ENCODE measurements around the gene GPR15.

GPR15 gene

DNA sequence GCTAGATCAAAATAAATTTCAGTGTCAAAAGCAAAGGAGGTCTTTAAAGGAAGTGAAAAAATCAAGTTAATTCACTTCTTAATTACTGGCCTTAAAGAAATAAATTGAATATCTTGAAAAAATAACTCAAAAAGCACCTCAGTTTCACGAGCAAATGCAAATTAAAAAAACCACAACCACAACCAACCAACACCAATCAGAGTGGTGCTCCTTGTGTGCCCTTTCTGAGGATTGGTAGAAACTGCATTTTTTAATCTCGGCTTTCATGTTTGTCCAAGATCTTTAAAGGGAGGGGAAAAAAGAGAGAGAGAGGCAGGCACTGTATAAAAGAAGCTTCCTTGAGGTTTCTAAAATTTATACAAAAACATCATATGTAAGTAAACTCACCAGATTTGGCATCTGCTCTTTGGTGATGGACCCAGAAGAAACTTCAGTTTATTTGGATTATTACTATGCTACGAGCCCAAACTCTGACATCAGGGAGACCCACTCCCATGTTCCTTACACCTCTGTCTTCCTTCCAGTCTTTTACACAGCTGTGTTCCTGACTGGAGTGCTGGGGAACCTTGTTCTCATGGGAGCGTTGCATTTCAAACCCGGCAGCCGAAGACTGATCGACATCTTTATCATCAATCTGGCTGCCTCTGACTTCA, at the start of gene GPR15:
Gene GPR15, plus strand, starts transcription at position 357 of the 653 bp plus-strand sequence. Its CDS starts 56 bp downstream, at position 413.
- H3K4me1 ChIP-seq (ENCODE audit: insufficient read depth, low read length) = no peaks in the 10 kb centered on the region

DNA sequence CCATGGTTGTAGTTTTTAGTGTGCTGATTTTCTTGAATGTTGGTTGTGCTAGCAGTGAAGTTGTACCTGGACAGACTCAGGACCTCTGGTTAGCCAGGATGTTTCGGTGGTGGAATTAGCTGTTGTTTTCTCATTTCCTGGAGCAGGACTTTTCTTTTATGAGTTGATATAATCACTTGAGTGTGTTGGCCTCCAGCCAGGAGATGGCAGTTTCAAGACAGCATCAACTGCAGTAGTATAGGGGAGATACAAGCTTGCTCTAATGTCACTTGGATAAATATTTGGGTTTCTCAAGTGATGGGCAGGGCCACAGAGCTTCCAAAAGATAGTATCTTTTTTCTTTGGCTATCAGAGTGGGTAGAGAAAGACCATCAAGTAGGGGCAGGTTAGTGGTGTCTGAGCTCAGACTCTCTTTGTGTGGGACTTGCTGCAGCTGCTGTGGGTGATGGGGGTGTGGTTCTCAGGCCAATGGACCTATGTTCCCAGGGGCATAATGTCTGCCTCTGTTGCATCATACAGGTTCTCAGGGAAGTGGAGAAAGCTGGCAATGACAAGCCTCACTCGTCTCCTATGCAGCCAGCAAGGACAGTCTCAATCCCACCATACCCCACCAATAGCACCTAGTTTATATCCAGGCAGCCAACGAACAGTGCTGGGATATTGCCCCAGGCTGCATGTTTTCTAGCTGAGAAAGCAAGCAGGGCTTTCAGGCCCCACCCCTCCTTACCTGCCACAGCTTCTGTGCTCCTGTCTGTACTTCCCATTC, 48.9 kb upstream of the GPR15 start:
- H3K36me3 ChIP-seq (ENCODE audit: insufficient read depth, low read length) = no peaks in the 10 kb centered on the region
- H3K4me1 ChIP-seq (ENCODE audit: insufficient read depth, low read length) = no peaks in the 10 kb centered on the region
- no peaks in the 10 kb centered on the region for H3K27me3 ChIP-seq (ENCODE audit: insufficient read depth, low read length)
- H2AFZ ChIP-seq (ENCODE audit: low read depth, low read length) = peak overlapping the region; percentile 11
- H3K9me3 ChIP-seq (ENCODE audit: low read length) = no peaks in the 10 kb centered on the region
- H3K4me3 ChIP-seq (ENCODE audit: low read length) = no peak overlapping the region

More for the DNA sequence above, at the start of gene GPR15:
- H3K27me3 ChIP-seq (ENCODE audit: insufficient read depth, low read length) = no peaks in the 10 kb centered on the region
- no peak within 1 kb of the TSS for H2AFZ ChIP-seq (ENCODE audit: low read depth, low read length)
- H3K4me3 ChIP-seq (ENCODE audit: low read length) = no peak within 1 kb of the TSS
- H3K9me3 ChIP-seq (ENCODE audit: low read length) = no peaks in the 10 kb centered on the region
- H3K36me3 ChIP-seq (ENCODE audit: insufficient read depth, low read length) = no peaks in the 10 kb centered on the region

DNA sequence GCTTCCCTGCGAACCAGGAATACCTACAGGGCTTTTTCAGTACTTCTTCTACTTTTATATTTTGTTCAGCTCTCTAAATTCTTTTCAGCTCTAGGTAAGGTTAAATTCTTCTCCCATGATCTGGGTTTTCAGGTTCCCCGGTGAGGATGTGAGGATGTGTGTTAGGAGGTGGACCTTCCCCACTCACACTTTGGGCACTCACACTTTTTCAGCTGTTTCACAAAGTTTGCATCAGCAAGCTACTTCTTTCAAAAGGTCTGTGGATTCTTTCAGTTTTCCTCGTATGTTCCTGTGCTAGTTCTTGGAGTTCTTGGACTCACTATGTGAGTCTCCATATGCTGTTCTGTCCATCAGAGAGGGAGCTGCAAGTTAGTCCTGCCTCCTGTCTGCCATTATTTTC, 48.2 kb upstream of the GPR15 start:
- H3K36me3 ChIP-seq (ENCODE audit: insufficient read depth, low read length) = no peaks in the 10 kb centered on the region

DNA sequence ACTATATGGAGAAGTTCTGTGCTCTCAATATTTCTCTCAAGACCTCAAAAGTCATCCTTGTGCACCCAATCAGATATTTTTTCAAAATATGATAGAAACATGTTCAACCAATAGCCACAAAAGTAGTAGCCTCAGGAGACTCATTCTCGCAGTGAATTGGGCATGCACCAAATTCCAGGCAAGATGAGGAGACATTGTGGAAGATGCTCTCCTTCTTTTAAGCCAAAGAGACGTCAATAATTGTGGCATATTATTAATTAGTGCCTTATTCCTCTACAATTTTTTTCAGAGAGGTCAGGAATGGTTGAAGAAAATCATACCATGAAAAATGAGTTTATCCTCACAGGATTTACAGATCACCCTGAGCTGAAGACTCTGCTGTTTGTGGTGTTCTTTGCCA, 34.4 kb upstream of the GPR15 start, which contains the start of gene OR5K2:
Gene OR5K2, plus strand, starts transcription at position 301 of the 400 bp plus-strand sequence. Its CDS starts 0 bp downstream, at position 301.
- H3K4me3 ChIP-seq (ENCODE audit: low read length) = no peak within 1 kb of the TSS
- no peaks in the 10 kb centered on the region for H3K4me1 ChIP-seq (ENCODE audit: insufficient read depth, low read length)
- no peaks in the 10 kb centered on the region for H3K9me3 ChIP-seq (ENCODE audit: low read length)
- no peak within 1 kb of the TSS for H2AFZ ChIP-seq (ENCODE audit: low read depth, low read length)
- H3K27me3 ChIP-seq (ENCODE audit: insufficient read depth, low read length) = peaks cover 2% of the 10 kb centered on the region
- no peaks in the 10 kb centered on the region for H3K36me3 ChIP-seq (ENCODE audit: insufficient read depth, low read length)

More for the DNA sequence above, 48.2 kb upstream of the GPR15 start:
- no peak overlapping the region for H3K4me3 ChIP-seq (ENCODE audit: low read length)
- no peak overlapping the region for H2AFZ ChIP-seq (ENCODE audit: low read depth, low read length)
- H3K27me3 ChIP-seq (ENCODE audit: insufficient read depth, low read length) = no peaks in the 10 kb centered on the region
- no peaks in the 10 kb centered on the region for H3K4me1 ChIP-seq (ENCODE audit: insufficient read depth, low read length)
- H3K9me3 ChIP-seq (ENCODE audit: low read length) = no peaks in the 10 kb centered on the region

DNA sequence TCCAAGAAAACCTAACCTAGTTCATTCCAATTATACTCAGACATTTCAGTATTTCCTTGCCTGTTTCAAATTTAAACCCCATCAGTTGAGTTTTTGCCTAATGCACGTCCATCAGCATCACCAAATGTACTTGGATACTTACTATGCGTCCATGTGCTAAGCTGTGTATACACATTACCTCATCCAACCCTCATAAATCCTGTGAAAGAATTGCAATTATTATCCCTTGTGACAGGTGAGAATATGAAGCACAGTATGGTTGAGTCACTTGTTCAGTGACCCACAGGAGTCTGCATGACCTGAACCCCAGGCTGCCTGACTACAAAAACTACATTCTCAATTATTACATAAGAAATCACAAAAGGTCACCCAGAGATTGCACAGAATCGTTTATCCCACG, 31.8 kb upstream of the GPR15 start:
- Histone ChIP-seq H3K4me1 (ENCODE audit: insufficient read depth, low read length) (no peaks in the 10 kb centered on the region), H2AFZ (ENCODE audit: low read depth, low read length) (no peak overlapping the region), H3K36me3 (ENCODE audit: insufficient read depth, low read length) (no peaks in the 10 kb centered on the region), H3K4me3 (ENCODE audit: low read length) (no peak overlapping the region), H3K27me3 (ENCODE audit: insufficient read depth, low read length) (no peaks in the 10 kb centered on the region), H3K9me3 (ENCODE audit: low read length) (no peaks in the 10 kb centered on the region)

DNA sequence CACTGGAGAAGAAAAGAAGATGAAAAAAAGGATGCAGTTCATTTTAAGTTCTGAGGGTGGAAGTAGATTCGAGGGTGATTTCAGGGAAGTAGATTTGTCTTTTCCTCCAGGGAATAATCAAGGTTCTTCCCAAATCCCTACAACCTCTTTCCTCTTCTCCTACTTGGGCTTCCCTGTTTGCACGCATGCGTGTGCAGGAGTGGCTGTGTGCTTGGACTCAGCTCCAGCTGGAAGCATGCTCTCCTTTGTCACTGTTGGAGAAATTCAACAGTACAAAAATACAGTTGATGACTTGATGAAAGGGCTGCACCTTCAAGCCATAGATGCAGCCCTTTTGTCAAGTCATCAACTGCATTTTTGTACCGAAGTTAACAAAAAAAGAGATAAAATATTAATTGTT, 30.5 kb upstream of the GPR15 start:
- H2AFZ ChIP-seq (ENCODE audit: low read depth, low read length) = no peak overlapping the region
- H3K4me3 ChIP-seq (ENCODE audit: low read length) = no peak overlapping the region
- no peaks in the 10 kb centered on the region for H3K27me3 ChIP-seq (ENCODE audit: insufficient read depth, low read length)

DNA sequence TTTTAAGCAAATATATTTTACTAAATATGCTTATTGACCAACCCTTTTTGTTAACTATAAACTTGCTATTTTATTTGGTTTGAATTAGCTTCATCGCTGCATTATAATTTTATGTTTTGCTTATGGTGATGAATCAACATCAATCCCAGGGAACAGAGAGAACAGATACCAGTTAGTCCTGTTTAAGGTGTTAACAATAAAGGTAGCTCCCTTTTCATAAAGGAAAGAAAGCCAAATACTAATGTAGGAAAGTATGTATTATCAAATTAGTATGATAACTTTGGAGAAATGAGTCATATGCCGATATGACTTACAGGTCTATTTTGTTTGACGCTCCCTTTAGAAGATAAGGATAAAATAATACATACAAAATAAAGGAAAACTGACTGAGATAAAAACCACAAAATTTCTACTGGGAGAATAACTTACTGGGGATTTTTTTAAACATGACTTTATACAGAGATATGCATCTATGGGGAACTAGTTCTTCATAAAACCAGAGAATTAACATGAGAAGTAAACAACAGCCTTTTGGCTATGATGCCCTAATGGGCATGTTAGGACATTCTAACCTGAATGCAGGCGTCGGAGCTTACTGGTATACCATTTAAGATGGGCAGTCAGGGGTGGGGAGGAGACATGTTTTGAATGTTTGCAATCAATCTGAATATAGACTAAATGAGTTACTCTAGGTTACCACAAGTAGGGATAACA, 29.8 kb upstream of the GPR15 start:
- Histone ChIP-seq H3K36me3 (ENCODE audit: insufficient read depth, low read length) (no peaks in the 10 kb centered on the region), H3K9me3 (ENCODE audit: low read length) (no peaks in the 10 kb centered on the region), H3K4me1 (ENCODE audit: insufficient read depth, low read length) (no peaks in the 10 kb centered on the region), H2AFZ (ENCODE audit: low read depth, low read length) (no peak overlapping the region), H3K27me3 (ENCODE audit: insufficient read depth, low read length) (no peaks in the 10 kb centered on the region), H3K4me3 (ENCODE audit: low read length) (no peak overlapping the region)

More for the DNA sequence above, 30.5 kb upstream of the GPR15 start:
- no peaks in the 10 kb centered on the region for H3K4me1 ChIP-seq (ENCODE audit: insufficient read depth, low read length)
- H3K36me3 ChIP-seq (ENCODE audit: insufficient read depth, low read length) = no peaks in the 10 kb centered on the region
- H3K9me3 ChIP-seq (ENCODE audit: low read length) = no peaks in the 10 kb centered on the region

DNA sequence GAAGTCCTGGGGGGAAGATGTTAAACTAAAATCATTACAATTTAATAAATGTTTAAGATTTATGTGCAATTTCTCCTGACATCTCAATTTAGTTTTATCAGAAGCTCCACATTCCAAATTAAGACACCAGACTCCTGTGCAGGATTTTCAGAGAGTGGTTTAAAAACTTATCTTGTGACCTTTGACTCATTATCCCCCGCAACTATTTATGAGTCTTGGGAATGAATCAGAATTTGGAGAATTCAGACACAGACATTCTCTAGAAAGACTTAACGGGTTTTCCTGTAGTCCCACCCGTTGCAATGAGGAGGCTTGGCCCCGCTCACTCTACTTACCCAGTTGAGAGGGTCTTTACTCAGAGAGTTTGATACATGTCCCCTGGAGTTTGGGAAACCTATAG, 27.2 kb upstream of the GPR15 start:
- no peak overlapping the region for H2AFZ ChIP-seq (ENCODE audit: low read depth, low read length)
- H3K36me3 ChIP-seq (ENCODE audit: insufficient read depth, low read length) = no peaks in the 10 kb centered on the region
- no peaks in the 10 kb centered on the region for H3K27me3 ChIP-seq (ENCODE audit: insufficient read depth, low read length)
- H3K9me3 ChIP-seq (ENCODE audit: low read length) = no peaks in the 10 kb centered on the region
- no peaks in the 10 kb centered on the region for H3K4me1 ChIP-seq (ENCODE audit: insufficient read depth, low read length)
- no peak overlapping the region for H3K4me3 ChIP-seq (ENCODE audit: low read length)

DNA sequence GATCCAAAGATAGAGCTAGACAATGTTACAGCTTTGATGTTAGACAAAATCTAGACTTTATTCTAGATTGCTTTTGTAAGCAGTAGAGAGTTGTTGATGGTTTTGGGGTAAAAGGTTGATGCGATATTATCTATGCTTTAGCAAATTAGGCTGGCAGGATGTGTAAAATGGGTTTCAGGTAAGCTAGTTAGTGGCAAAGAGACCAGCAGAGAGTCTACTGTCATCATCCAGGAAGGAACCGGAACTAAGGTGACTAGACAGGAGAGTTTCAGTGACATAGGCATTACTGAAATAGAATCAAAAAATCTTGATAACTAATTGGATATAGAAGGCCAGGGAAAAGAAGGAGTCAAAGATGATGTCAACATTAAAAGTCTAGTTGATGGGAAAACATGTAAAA, 23.2 kb upstream of the GPR15 start:
- no peaks in the 10 kb centered on the region for H3K4me1 ChIP-seq (ENCODE audit: insufficient read depth, low read length)
- H3K4me3 ChIP-seq (ENCODE audit: low read length) = no peak overlapping the region
- no peaks in the 10 kb centered on the region for H3K36me3 ChIP-seq (ENCODE audit: insufficient read depth, low read length)

DNA sequence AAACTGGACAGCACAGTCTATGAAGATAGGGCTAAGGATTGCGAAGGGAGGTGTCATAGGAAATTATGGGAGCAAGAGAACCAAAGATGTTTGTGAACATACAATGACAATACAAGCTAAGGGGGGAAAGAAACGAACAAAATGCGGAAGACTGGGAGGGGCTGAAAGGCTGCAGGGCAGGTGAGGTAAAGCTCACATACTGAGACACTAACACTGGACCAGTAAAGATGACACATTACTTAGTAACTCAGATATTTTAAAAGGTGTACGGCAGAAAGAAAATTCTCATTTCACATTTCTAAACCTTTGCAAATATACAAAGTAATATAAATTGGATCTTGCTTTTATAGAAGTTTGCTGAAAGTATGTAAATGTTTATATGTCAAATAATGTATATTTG, 19.2 kb upstream of the GPR15 start:
- Histone ChIP-seq H3K27me3 (ENCODE audit: insufficient read depth, low read length) (no peaks in the 10 kb centered on the region), H3K4me1 (ENCODE audit: insufficient read depth, low read length) (no peaks in the 10 kb centered on the region), H3K36me3 (ENCODE audit: insufficient read depth, low read length) (peaks cover 27% of the 10 kb centered on the region), H3K9me3 (ENCODE audit: low read length) (no peaks in the 10 kb centered on the region), H3K4me3 (ENCODE audit: low read length) (no peak overlapping the region), H2AFZ (ENCODE audit: low read depth, low read length) (no peak overlapping the region)

More for the DNA sequence above, 23.2 kb upstream of the GPR15 start:
- H2AFZ ChIP-seq (ENCODE audit: low read depth, low read length) = no peak overlapping the region
- H3K27me3 ChIP-seq (ENCODE audit: insufficient read depth, low read length) = no peaks in the 10 kb centered on the region
- H3K9me3 ChIP-seq (ENCODE audit: low read length) = no peaks in the 10 kb centered on the region

DNA sequence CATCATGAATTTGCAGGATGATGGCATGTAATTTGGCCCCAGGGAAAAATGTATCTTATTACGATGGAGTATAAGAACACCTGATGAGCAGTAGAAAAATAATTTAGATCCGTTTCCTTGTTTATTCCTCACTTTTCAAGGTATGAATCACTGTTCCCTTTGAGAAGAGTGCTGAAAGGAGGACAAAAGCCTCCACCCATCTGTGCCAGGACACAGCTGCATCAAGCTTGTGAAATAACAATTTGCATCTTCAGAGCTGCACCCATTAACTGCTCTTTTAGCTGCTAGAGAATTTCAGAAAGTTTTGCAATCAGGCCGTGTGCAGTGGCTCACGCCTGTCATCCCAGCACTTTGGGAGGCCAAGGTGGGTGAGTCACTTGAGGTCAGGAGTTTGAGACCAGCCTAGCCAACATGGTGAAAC, 18.7 kb upstream of the GPR15 start:
- peaks cover 32% of the 10 kb centered on the region for H3K36me3 ChIP-seq (ENCODE audit: insufficient read depth, low read length)
- no peaks in the 10 kb centered on the region for H3K9me3 ChIP-seq (ENCODE audit: low read length)
- no peaks in the 10 kb centered on the region for H3K4me1 ChIP-seq (ENCODE audit: insufficient read depth, low read length)
- no peaks in the 10 kb centered on the region for H3K27me3 ChIP-seq (ENCODE audit: insufficient read depth, low read length)
- no peak overlapping the region for H2AFZ ChIP-seq (ENCODE audit: low read depth, low read length)
- H3K4me3 ChIP-seq (ENCODE audit: low read length) = no peak overlapping the region

DNA sequence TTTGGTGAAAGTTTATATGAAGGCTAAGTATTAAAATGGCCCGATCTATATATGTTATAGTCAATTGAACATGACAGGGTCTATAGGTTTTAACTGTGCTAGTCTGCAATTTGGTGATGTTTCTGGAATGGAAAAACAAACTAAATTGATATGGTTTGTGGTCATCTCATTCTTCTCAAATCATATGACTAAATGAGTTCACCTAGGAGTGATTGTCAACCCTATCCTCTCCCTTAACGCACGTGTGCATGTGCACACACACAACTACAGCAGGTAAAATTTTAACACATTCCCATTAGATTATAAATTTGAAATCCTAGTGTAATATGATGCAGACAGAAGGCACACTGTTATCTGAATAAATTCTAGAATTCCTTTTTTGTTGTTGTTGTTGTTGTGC, 18.0 kb upstream of the GPR15 start:
- Histone ChIP-seq H3K4me3 (ENCODE audit: low read length) (no peak overlapping the region), H2AFZ (ENCODE audit: low read depth, low read length) (no peak overlapping the region), H3K27me3 (ENCODE audit: insufficient read depth, low read length) (no peaks in the 10 kb centered on the region), H3K4me1 (ENCODE audit: insufficient read depth, low read length) (no peaks in the 10 kb centered on the region), H3K9me3 (ENCODE audit: low read length) (no peaks in the 10 kb centered on the region), H3K36me3 (ENCODE audit: insufficient read depth, low read length) (peaks cover 39% of the 10 kb centered on the region)

DNA sequence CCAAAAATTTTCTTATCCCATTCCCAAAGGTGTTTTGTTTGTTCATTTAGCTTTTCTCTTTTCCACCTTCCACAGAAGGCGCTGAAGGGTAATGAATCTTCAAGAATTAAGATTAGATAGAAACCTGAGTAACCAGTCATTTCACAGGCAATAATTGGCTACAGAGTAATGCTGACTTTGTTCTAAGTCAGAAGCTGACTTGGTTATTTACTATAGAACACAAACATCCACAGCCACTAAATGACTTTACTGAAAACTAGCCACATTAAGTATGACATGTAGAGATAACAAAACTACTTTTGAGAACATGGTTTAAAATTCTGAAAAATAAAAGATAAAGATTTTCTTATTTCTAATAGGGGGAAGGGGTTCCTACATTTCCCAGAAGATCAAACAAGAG, 16.8 kb upstream of the GPR15 start:
- H3K4me1 ChIP-seq (ENCODE audit: insufficient read depth, low read length) = no peaks in the 10 kb centered on the region
- H3K27me3 ChIP-seq (ENCODE audit: insufficient read depth, low read length) = no peaks in the 10 kb centered on the region
- no peak overlapping the region for H2AFZ ChIP-seq (ENCODE audit: low read depth, low read length)
- no peaks in the 10 kb centered on the region for H3K9me3 ChIP-seq (ENCODE audit: low read length)
- no peak overlapping the region for H3K4me3 ChIP-seq (ENCODE audit: low read length)
- H3K36me3 ChIP-seq (ENCODE audit: insufficient read depth, low read length) = peaks cover 51% of the 10 kb centered on the region
